Anterior cingulate cortex (tissue), 58 donors: Measurements from ENCODE around the gene TTC8.
A peak's percentile ranks its signal among the peaks of the same experiment; 100 is the strongest.

Experiments used
- DNase-seq, 58 donors: peaks; one replicate each; lab custom pipeline; 2025; lab: John Stamatoyannopoulos, UW

The TTC8 gene

DNA sequence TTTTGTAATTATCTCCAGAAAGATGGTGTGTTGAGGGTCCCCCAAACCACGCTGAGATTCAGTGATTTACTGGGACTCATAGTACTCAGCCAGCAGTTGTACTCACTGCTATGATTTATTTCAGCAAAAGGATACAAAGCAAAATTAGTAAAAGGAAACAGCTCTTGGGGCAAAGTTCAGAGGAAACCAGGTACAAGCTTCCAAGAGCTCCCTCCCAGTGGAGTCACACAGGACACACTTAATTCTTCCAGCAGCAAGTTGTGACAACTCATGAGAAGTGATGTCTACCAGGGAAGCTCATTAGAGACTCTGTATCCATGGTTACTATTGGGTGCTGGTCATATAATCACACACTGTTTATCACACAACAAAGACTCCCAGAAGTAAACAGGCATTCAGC lies 38.7 kb downstream of the TTC8 start:
- no peak for DNase-seq

DNA sequence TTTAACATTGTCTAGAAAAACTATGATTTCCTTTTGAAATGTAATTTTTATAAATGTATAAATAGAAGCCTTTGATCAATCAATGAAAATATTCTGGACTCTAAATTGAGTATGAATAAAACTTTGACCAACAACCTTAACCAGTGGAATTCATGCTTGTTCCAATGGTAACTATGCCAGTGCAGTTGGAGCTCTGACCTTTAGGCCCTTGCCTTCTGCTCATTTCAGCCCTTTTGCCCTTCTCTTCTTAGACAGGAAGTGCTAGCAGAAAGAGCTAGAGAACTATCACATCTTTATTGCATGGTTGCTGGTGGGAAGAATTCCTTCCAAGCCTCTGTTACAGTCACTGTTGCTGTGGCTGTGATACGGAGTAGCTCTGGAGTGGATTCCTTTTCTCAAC lies 39.7 kb downstream of the TTC8 start:
- no peak for DNase-seq

DNA sequence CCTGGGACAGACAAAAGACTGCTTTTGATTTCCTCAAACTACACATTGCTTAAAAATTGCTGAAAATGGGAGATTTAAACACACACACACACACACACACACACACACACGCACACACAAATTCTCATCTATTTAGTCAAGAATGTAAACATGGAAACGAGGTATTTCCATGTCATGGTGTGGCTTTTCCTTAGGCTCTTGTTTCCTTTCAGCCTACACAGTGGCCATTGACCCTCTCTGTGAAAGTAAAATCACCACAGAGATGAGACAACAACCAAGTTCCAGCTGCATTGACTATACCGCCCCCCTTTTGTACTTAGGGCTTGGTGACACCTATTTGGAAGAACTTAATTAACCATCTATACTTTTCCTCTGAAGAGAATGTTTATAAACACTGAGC lies 41.9 kb downstream of the TTC8 start:
- DNase-seq, result no peak

DNA sequence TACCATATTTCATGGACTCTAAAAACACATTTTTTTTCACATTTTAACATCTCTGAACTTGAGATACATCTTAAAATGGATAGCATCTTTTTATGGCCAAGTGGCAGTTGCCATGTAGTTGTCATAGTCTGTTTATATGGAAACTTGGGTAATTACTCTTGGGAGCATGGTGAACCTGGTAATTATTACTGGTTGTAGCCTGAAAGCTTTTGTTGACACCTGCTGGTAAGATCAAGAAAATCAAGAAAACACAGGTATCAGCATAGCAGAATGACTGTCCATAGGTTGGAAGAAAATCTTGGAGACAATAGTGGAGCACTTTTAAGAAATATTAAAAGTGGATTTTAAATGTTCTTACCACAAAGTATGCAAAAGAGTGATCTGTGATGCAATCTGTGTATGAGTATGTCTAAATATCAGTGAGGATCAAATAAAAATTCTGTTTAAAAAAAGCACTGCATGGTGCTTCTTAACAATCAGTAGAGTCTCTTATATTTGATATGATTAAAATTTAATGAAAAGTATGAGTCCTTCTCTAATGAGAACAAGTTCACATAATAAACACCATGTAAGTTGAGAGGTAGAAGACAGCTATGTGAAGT lies 44.2 kb downstream of the TTC8 start:
- no peak for DNase-seq

DNA sequence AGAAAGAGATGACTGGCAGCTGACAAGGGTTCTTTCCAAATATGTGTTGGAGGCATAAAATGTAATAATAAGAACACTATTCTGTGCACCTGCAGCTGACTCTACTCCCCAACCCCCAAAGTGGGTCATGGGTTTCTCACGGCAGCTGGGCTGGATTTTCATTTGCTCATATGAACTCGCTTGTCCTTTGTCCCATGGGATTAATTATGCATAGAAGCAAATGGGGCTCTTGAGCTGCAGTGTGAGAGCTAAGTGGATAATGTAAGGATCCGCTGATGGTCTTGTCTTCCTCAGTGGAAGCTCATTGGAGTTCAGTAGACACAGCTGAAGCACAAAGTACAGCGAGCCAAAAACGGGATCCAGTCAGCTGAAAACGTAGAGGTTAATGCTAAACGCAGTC lies 46.3 kb downstream of the TTC8 start:
- peak in 1 of 58 donors; percentile 3 for DNase-seq

DNA sequence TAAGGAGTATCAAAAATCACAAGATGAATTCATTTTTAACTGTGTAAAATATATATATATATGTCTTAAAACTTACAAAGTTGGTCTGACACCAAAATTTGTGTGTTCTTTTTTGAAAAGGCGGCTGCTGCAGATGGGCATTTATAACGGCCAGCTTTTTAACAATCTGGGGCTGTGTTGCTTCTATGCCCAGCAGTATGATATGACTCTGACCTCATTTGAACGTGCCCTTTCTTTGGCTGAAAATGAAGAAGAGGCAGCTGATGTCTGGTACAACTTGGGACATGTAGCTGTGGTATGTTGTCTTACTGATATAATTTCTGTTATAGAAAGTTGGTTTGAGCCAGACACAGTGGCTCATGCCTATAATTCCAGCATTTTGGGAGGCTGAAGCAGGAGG lies 47.0 kb downstream of the TTC8 start:
- peak in 2 of 58 donors; percentile 4 to 21 for DNase-seq

DNA sequence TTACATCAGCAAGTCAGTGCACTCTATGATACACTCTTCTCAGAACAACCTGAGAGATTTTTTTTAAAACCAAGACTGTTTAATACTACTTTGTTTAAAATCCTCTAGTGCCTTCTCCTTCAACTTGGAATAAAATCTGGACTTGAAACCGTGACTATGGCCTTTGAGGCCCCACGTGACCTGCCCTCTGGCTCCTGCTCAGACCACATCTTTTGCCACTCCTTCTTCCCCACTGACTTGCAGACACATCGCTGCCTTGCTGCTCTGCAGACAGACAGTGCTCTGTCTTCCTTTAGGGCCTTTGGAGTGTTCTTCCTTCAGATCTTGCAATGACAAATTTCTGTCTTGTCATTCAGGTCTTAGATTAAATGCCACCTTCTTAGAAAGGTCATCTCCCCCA lies 48.5 kb downstream of the TTC8 start:
- peak in 1 of 58 donors; percentile 4 for DNase-seq

DNA sequence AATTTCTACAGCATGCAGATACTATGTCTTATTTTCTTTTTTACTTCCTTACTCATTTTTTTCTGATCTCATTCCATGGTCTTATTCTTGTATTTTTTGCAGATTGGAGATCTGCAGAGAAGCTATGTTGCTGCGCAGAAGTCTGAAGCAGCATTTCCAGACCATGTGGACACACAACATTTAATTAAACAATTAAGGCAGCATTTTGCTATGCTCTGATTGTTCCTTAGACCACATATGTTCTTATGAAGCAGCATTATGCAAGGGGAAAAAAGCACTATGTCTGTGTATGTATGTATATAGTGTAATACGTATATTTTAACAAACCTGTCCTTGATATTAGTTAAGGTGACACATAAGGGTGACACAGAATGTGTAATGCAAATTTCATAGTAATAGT lies 52.7 kb downstream of the TTC8 start:
- no peak for DNase-seq

DNA sequence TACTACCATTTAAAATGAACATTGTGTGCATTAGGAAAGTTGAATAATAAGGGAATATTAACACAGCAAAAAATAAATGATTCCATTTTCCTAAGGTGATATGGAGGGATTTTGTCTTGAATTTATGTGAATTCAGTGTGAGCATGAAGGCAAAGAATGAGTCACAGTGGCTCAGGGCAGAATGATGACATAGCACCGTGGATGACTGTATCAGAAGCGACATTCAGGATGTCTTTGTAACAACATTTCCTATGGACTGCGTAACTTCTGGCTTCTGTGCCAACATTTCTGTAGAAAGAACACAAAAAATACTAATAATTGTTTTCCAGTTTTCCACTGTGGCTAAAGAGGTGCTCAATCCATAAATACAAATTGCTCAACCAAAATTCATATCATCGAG lies 54.6 kb downstream of the TTC8 start:
- DNase-seq, result no peak

DNA sequence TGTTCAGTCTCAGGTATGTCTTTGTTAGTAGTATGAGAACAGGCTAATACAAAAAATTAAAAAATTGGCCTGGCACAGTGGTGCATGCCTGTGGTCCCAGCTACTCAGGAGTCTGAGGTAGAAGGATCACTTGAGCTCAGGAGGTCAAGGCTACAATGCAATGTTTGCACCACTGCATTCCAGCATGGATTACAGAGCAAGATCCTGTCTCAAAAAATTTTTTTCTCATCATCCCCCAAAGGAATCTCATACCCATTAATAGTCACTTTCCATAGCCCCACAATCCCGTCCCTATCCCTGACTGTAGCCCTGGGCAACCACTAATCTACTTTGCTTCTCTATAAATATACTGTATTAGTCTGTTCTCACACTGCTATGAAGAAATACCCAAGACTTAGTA lies 57.8 kb downstream of the TTC8 start:
- DNase-seq, result no peak

DNA sequence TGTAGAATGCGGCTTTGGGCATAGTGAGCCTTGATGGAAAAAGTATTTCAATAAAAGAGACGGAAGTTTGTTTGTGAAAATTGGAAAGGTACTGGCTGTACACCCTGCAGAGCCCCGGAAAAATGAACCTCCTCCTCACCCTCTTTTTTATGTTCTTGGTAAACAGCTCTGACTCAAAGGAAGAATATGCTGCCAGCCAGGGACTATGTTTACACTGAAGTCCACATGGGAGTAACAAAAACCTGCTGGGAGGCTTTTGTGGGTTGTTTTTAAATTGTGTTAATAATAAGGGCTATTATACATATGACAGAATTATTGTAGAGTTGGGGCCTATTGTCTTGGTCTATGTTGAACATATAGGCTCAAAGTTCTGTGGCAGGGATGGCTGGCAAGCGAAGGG lies 70.7 kb downstream of the TTC8 start:
- DNase-seq, result no peak

DNA sequence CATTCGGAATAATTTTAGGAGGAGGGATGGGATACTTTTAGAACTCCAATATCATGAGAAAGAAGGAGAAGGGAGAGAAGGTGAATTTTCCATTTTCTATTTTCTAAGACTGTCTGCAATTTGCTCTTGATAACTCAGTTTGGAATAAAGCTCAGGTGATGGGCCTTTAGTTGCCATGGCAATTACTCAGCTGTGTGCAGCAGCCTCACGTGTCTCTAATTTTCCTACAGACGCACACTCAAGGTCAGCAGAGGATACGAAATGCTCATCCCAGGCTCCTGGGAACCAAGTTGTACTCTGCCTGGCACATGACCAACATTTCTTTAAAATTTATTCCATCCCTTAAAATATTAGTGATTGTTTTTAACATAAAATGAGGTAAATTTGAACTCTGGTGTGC lies 76.7 kb downstream of the TTC8 start:
- DNase-seq, result no peak

DNA sequence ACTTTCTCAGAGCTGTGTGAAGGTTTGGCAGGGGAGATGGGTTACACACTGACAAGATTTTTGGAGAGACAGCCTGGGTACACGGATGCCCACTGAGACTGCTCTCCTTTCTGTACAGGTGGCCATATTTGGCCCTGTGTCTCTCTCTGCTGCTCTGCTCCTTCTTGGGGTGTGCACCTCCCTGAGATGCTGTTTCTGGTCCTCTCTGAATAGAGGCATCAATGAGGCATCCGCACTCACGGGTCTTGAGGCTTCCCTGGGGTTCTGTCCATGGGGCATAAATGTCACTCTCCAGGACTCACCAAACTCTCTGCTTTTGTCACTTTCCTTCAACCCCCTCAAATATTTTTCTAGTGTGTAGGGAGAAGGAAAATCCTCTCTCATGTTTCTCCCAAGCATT lies 77.5 kb downstream of the TTC8 start:
- DNase-seq, result no peak

DNA sequence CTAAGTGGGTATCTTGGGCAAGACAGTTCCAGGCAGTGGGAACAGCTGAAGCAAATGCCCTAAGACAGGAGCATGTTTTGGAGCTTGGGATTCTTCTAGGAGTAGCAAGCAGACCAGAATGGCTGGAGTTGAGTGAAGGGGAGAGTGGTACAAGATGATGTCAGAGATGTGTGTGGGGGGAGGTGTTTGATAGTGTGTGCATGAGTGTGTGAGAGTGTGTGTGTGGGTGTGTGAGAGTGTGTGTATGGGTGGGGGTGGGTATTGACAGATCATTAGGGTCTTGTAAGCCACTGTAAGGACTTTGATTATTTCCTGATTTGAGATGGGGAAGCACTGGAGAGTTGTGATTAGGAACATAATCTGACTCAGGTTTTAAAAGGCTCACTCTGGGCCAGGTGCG lies 78.4 kb downstream of the TTC8 start:
- no peak for DNase-seq

DNA sequence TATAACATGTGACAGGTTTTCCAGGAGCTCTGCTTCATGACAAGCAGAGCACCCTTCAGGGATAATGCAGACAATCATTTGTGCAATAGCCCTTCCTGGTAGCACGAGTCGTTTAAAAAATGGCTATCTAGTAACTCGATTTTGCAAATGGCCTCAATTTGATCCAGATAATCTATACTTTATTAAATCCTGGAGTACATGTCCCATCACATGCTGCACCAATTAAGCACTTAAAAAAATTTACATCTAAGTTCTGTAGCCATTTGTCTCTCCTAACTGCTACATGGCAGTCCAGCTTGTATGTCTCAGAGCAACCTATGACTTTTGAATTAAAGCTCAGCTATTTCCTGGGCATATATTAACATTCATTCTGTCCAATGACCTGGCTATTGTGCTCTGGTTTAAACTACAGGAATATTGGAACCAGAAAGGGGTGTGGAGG lies 79.8 kb downstream of the TTC8 start:
- DNase-seq, result no peak

DNA sequence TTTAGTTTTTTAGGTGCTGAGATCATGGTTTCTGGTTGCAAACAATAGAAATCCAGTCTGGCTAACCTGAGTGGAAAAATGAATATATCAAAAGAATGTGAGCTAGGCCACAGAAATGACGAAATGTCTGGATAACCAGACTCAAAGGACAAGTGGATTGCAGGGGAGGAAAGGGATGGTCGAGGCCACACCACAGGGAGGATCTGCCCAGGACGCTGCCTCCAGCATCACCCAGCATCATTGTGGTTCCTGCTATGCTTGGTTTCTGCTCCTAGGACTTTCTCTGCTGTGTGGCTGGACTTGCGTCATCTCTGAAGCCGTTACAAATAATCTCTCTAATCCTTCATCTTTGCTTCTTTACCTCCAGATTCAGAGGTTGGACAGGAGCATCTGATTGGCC lies 80.4 kb downstream of the TTC8 start:
- DNase-seq, result no peak

DNA sequence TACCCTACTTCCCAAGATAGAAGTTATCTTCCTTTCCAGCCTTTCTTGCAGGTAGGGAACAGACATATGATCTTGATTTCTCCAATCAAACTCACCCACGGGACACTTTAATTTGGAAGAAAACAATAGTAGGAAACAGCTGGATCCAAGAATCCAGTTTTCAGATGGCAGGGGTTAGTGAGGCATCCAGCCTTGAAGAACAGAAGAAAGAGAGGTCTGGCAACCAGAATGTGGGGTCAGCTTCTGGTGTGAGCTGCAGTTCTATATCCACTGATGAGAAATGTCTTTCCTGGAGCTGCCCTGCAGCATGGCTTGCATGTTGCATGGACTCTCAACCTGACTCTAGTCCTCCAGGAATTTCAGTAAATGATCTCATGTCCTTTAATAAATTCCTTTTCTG lies 83.8 kb downstream of the TTC8 start:
- DNase-seq, result no peak

DNA sequence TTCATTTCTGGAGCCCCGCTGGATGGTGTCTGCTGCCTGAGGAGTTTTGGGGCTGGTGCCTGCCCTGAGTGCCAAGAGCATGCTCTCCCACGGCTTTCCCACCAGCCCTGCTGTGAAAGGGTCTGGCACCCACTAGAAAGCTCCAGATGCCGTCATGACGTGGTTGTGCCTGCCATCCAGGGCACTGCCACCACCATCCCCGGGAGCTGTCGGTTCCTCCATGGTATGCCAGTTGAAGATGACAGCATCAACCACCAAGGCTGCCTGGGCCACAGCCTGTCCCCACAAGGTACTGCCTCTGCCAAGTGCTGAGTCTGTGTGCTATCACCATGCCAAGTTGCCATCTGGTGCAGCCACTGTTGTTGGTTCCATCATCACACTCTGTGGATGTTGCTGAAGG lies 85.9 kb downstream of the TTC8 start:
- DNase-seq, result peak in 4 of 58 donors; percentile 6 to 17 (median 14)

DNA sequence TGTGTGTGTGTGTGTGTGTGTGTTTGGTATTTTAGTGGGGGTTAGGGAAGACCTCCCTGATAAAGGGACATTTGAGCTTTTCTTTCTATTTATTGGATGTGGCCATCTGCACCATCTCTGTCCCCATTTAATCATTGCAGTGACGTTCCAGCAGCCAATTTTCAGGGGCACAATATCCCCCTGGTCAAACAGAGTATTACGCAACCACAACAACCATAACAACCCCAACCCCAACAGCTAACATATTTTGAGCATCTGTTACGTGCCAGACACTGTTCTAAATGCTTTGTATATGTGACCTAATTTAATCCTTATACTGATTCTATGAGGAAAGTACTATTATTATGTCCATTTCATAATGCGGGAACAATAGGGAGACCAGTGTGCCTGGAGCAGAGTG lies 87.4 kb downstream of the TTC8 start:
- no peak for DNase-seq

DNA sequence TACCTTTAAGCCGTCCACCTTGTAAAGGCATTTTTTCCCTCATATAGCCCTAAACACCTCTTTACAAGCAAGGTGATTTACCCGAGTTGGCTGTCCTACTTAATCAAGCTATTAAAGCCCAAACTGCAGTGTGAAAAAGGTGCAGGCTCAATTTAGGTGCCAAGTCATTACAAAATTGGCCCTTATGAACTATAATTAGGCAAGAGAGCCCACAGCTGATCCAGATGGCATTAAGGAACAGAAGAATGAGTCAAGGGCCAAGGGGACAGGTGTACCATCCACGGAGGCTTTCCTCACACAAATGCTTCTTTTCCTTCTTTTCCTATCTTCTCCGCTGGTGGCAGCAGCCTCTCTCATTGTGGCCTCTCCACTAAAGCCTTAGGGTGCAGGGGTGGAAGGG lies 90.5 kb downstream of the TTC8 start:
- no peak for DNase-seq

DNA sequence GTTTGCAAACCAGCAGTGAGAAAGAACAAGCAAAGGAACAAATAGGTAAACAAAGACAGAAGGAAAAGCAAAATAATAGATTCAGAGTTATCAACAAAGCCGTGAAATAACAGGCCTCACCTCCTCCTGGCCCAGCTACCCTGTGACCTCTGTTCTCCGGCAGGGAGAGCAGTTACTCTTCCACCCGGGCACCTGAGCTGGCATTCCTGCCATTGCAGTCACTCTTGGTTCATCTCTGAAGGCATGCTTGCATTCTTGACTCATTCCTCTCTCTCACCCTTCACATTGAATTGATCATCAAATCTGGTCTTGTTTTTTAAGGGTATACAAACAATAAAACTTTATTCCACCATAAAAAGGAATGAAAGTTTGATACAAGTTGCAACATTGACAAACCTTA lies 95.1 kb downstream of the TTC8 start:
- no peak for DNase-seq
